ENCODE data around the gene PTPN23.

The PTPN23 gene

GRCh38 chr3:47420511-47421484, 40.0 kb downstream of the PTPN23 start:
- DNase-seq: peak; percentile 93

GRCh38 chr3:47421741-47422649, 41.2 kb downstream of the PTPN23 start:
- no peak for DNase-seq

GRCh38 chr3:47422743-47423142, 41.9 kb downstream of the PTPN23 start:
- no peak for DNase-seq

- no peak for DNase-seq
Observed at GRCh38 chr3:47423548-47424145, 42.8 kb downstream of the PTPN23 start.

GRCh38 chr3:47424434-47425382, 43.9 kb downstream of the PTPN23 start:
- no peak for DNase-seq

- no peak for DNase-seq
Observed at GRCh38 chr3:47425383-47425778, 44.6 kb downstream of the PTPN23 start.

GRCh38 chr3:47425959-47426358, 45.1 kb downstream of the PTPN23 start:
- DNase-seq: no peak

GRCh38 chr3:47427866-47428265, 47.0 kb downstream of the PTPN23 start:
- no peak for DNase-seq

- DNase-seq: no peak
Observed at GRCh38 chr3:47428662-47429061, 47.8 kb downstream of the PTPN23 start.

GRCh38 chr3:47429476-47430270, 48.9 kb downstream of the PTPN23 start:
- DNase-seq: no peak

- DNase-seq: no peak
Observed at GRCh38 chr3:47430606-47431005, 49.8 kb downstream of the PTPN23 start.

- no peak for DNase-seq
Observed at GRCh38 chr3:47431225-47431624, 50.4 kb downstream of the PTPN23 start.

- no peak for DNase-seq
Observed at GRCh38 chr3:47432673-47433072, 51.9 kb downstream of the PTPN23 start.

GRCh38 chr3:47433796-47434195, 53.0 kb downstream of the PTPN23 start:
- DNase-seq: no peak

GRCh38 chr3:47434849-47435248, 54.0 kb downstream of the PTPN23 start:
- DNase-seq: no peak

- DNase-seq: no peak
Observed at GRCh38 chr3:47436180-47436579, 55.4 kb downstream of the PTPN23 start.

- no peak for DNase-seq
Observed at GRCh38 chr3:47440131-47440530, 59.3 kb downstream of the PTPN23 start.

GRCh38 chr3:47441796-47442551, 61.2 kb downstream of the PTPN23 start:
- no peak for DNase-seq

- no peak for DNase-seq
Observed at GRCh38 chr3:47443611-47443995, 62.8 kb downstream of the PTPN23 start.

- DNase-seq: no peak
Observed at GRCh38 chr3:47444103-47444502, 63.3 kb downstream of the PTPN23 start.

All from stimulated activated CD4-positive, alpha-beta T cell treated with anti-CD3 and anti-CD28 coated beads, Interleukin-15, amount 100 ng/mL, for 24 hours (primary cell).